ENCODE data around the gene PTGR2. TPM values are rescaled to one million over a fixed set of nuclear protein-coding genes. Genes with fewer than 3 reads are reported as not detected.

The PTGR2 gene
- total RNA-seq, 1 donor from 2014 or later: 3.6 TPM

Other genes with a start within 250 kb of the PTGR2 start
- gene ACOT6, start 239.3 kb upstream of the PTGR2 start, total RNA-seq (ENCODE audit: unreplicated experiment): not detected
- gene DNAL1, start 206.8 kb upstream of the PTGR2 start, total RNA-seq (ENCODE audit: unreplicated experiment): 13.1 TPM
- gene PNMA1, start 137.4 kb upstream of the PTGR2 start, total RNA-seq (ENCODE audit: unreplicated experiment): 32.7 TPM
- 39.0 TPM for gene ZNF410, start 35.0 kb downstream of the PTGR2 start, total RNA-seq (ENCODE audit: unreplicated experiment)
- 3.2 TPM for gene FAM161B, start 98.3 kb downstream of the PTGR2 start, total RNA-seq (ENCODE audit: unreplicated experiment)
- gene COQ6, start 98.5 kb downstream of the PTGR2 start, total RNA-seq (ENCODE audit: unreplicated experiment): 22.9 TPM
- 16.0 TPM for gene ENTPD5, start 167.5 kb downstream of the PTGR2 start, total RNA-seq (ENCODE audit: unreplicated experiment)
- gene BBOF1, start 167.5 kb downstream of the PTGR2 start, total RNA-seq (ENCODE audit: unreplicated experiment): 2.3 TPM
- gene ALDH6A1, start 232.6 kb downstream of the PTGR2 start, total RNA-seq (ENCODE audit: unreplicated experiment): 17.1 TPM
- 7.3 TPM for gene LIN52, start 233.1 kb downstream of the PTGR2 start, total RNA-seq (ENCODE audit: unreplicated experiment)